SH-SY5Y (cell line): ENCODE data around the gene TAF7.

Source experiments
- GATA2 ChIP-seq: IDR thresholded peaks from 2 replicates; pipeline ENCODE4 v1.6.1; 2011; ENCODE audit warnings: mild to moderate bottlenecking, low read depth, low read length
- GATA3 ChIP-seq: IDR thresholded peaks from 2 replicates; pipeline ENCODE4 v1.6.1; 2011; ENCODE audit warnings: low read depth, mild to moderate bottlenecking, low read length, moderate library complexity

GRCh38 chr5:141351591-141351990 lies 31.0 kb upstream of the TAF7 start:
- no peak for TF ChIP-seq GATA2
- TF ChIP-seq GATA3 = no peak
